Measurements from ENCODE around the gene ERC2. TPM values are rescaled to one million over a fixed set of nuclear protein-coding genes. Genes with fewer than 3 reads are reported as not detected.

The ERC2 gene
- total and polyA plus RNA-seq, 2 of the 8 experiments (the other 6 are each of a cell fraction or from before 2014, with no cell fraction given) = 16.4 to 22.8 TPM

DNA sequence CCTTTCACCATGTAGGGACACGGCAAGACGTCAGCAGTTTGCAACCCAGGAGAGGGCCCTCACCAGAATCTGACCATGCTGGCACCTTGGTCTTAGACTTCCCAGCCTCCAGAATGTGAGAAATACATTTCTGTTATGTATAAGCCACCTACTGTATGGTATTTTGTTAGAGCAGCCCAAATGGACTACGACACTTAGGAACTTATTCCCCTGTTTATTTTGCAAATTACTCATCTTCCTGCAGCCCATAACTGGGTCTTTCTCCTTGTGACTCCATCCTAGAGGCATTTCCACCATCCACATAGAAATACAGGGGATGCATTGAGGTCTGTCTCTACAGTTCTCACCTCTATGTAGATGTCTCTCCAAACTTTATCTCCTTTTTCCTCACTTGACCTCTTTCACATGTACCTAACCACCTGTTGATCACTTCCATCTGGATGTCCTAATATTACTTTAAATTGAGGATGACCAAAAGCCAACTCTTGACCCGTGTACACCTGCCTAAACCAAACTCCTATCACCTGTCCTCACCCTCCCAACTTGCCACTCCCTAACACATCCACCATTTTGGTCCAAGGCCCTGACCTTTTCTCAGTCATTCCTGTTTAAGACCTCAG is 575.1 kb downstream of the ERC2 start:
- Histone ChIP-seq H3K27me3 (replicated peaks in 1 of 4; ENCODE audit: control insufficient read depth in 3 of 4, extremely low read depth in 1 of 4, insufficient read depth in 3 of 4, low read length in 3 of 4) (no peaks in the 10 kb centered on the region), H3K4me2 (ENCODE audit: insufficient read depth in 1 of 2, low read depth in 2 of 2, low read length in 2 of 2) (no peak overlapping the region), H3K79me1 (ENCODE audit: low read depth, low read length) (no peaks in the 10 kb centered on the region), H3K4me1 (replicated peaks in 1 of 4; ENCODE audit: control insufficient read depth in 3 of 4, insufficient read depth in 4 of 4, low read length in 3 of 4) (peaks cover 0 to 14% (median 5%) of the 10 kb centered on the region in 4 experiments; a peak in 6 of 7 replicates), H2BK12ac (ENCODE audit: low read depth, low read length) (no peak overlapping the region), H4K8ac (ENCODE audit: extremely low read depth, insufficient read depth, low read length) (no peak overlapping the region), H3K9ac (replicated peaks in 1 of 4; ENCODE audit: extremely low read depth in 1 of 4, low read depth in 3 of 4, low read length in 3 of 4) (no peak overlapping the region), H3K56ac (replicated peaks; ENCODE audit: insufficient read length, low read depth, low read length) (no peak overlapping the region), H4K91ac (replicated peaks; ENCODE audit: insufficient read length, low read length) (no peak overlapping the region), H2BK120ac (replicated peaks; ENCODE audit: low read depth, low read length) (no peak overlapping the region), H3K18ac (ENCODE audit: extremely low read depth, low read length) (no peak overlapping the region), H3K4me3 (ENCODE audit: extremely low read depth in 1 of 4, insufficient read depth in 2 of 4, low read depth in 3 of 4, low read length in 4 of 4) (no peak overlapping the region), H2BK5ac (ENCODE audit: low read depth, low read length) (no peak overlapping the region), H4K5ac (ENCODE audit: insufficient read length, low read depth, low read length) (no peak overlapping the region), H3K23me2 (ENCODE audit: low read depth, low read length) (no peaks in the 10 kb centered on the region; the same call in 1 of the 2 replicates), H2AFZ (ENCODE audit: low read length) (no peak overlapping the region), H2AK5ac (ENCODE audit: low read depth, low read length) (no peak overlapping the region), H3K9me3 (ENCODE audit: insufficient read depth in 2 of 2, low read depth in 1 of 2, low read length in 1 of 2) (no peaks in the 10 kb centered on the region), H3K36me3 (ENCODE audit: control insufficient read depth in 2 of 4, insufficient read depth in 4 of 4, low read length in 3 of 4) (no peaks in the 10 kb centered on the region), H3K79me2 (ENCODE audit: control insufficient read depth in 1 of 2, insufficient read depth in 2 of 2, low read length in 2 of 2) (no peaks in the 10 kb centered on the region), H3K27ac (ENCODE audit: low read depth, low read length) (no peak overlapping the region), H2BK20ac (ENCODE audit: low read length) (no peak overlapping the region), H3K14ac (ENCODE audit: insufficient read length) (no peak overlapping the region), H2BK15ac (ENCODE audit: low read length) (no peak overlapping the region), H3K4ac (replicated peaks; ENCODE audit: insufficient read length, low read depth, low read length) (no peak overlapping the region), H3K23ac (ENCODE audit: insufficient read length) (no peak overlapping the region), H4K20me1 (replicated peaks in 1 of 2; ENCODE audit: control insufficient read depth in 1 of 2, insufficient read depth in 2 of 2, low read length in 2 of 2) (no peaks in the 10 kb centered on the region)
- no peak for DNase-seq (ENCODE audit: low read depth in 1 of 2, low spot score in 2 of 2)
- CTCF ChIA-PET (ENCODE audit: partially characterized antibody) = no interaction called here
- WGBS, 2 experiments (ENCODE audit: extremely low coverage in 1 of 2, insufficient coverage in 1 of 2, insufficient read length in 1 of 2, insufficient replicate concordance in 2 of 2, low coverage in 1 of 2, low lambda C conversion rate in 2 of 2, missing lambda C conversion rate in 1 of 2) = 80% methylated on average over 4 of the region's 4 CpGs; no CpG with 5 or more reads in 1 of the 2 experiments
- POLR2A ChIA-PET (ENCODE audit: partially characterized antibody) = no interaction called here
- no peak for FAIRE-seq
- TF ChIP-seq TCF12 (IDR thresholded peaks at IDR 0.05; ENCODE audit: low read depth, low read length) (no peak), NRF1 (IDR thresholded peaks at IDR 0.05; ENCODE audit: low read depth, low read length) (no peak), JUN (IDR thresholded peaks at IDR 0.05; ENCODE audit: low read depth, low read length) (no peak), YY1 (IDR thresholded peaks at IDR 0.05; ENCODE audit: low read depth, low read length) (no peak), CEBPB (IDR thresholded peaks at IDR 0.05; ENCODE audit: low read depth, low read length) (no peak), PHF8 (conservative IDR thresholded peaks at IDR 0.05; ENCODE audit: low read depth, low read length) (no peak), CTBP2 (IDR thresholded peaks at IDR 0.05; ENCODE audit: borderline replicate concordance, insufficient read depth, insufficient read length, low read length) (no peak), GTF2F1 (IDR thresholded peaks at IDR 0.05; ENCODE audit: borderline replicate concordance, low read depth, low read length) (no peak), EGR1 (IDR thresholded peaks at IDR 0.05; ENCODE audit: borderline replicate concordance, low read depth, low read length) (no peak), CBX8 (IDR thresholded peaks at IDR 0.05; ENCODE audit: borderline replicate concordance, low read depth, low read length) (no peak), SUZ12 (IDR thresholded peaks at IDR 0.05; ENCODE audit: low read length) (no peak)
- TF ChIP-seq, protein P1, sequence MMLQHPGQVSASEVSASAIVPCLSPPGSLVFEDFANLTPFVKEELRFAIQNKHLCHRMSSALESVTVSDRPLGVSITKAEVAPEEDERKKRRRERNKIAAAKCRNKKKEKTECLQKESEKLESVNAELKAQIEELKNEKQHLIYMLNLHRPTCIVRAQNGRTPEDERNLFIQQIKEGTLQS (IDR thresholded peaks at IDR 0.05; ENCODE audit: insufficient read depth, low read depth, low read length) = no peak

Data from H1 (cell line).